ENCODE results near the gene CCS. TPM values are rescaled to one million over a fixed set of nuclear protein-coding genes. Genes with fewer than 3 reads are reported as not detected.
A peak's percentile ranks its signal among the peaks of the same experiment; 100 is the strongest.

The CCS gene
- total and polyA plus RNA-seq, 2 of the 4 experiments (the other 2 are of a cell fraction), result 20.1 to 53.0 TPM

GRCh38 chr11:66543263-66544107, 49.5 kb upstream of the CCS start:
- Histone ChIP-seq H4K8ac (ENCODE audit: low read depth in 2 of 2, low read length in 2 of 2) (peak overlapping the region in 1 of 2 experiments; percentile 51; a peak in 1 of 4 replicates), H2BK20ac (ENCODE audit: low read depth, low read length) (no peak overlapping the region), H3K27me3 (ENCODE audit: control insufficient read depth, insufficient read depth, low read length) (peaks cover 15% of the 10 kb centered on the region; the same call in 1 of the 2 replicates), H3K23ac (ENCODE audit: low read depth, low read length) (peak overlapping the region; percentile 66), H3K9me3 (ENCODE audit: control insufficient read depth, insufficient read depth, low read length) (no peaks in the 10 kb centered on the region), H3K9ac (ENCODE audit: low read depth, low read length) (peak overlapping the region; percentile 7; the same call in 1 of the 2 replicates), H3K56ac (ENCODE audit: extremely low read depth, insufficient read depth, low read length) (no peak overlapping the region), H3K18ac (ENCODE audit: low read depth, low read length) (no peak overlapping the region), H3K4me2 (ENCODE audit: low read depth, low read length) (peak overlapping the region; percentile 53), H3K27ac (ENCODE audit: insufficient read depth, low read length) (no peak overlapping the region), H2BK5ac (ENCODE audit: low read depth, low read length, poor library complexity, severe bottlenecking) (no peak overlapping the region), H3K79me1 (ENCODE audit: low read depth in 1 of 2, low read length in 2 of 2) (peaks cover 3 to 19% of the 10 kb centered on the region in 2 experiments; a peak in 2 of 4 replicates), H3K36me3 (ENCODE audit: control insufficient read depth, insufficient read depth, low read length) (peaks cover 23% of the 10 kb centered on the region; the same call in 1 of the 2 replicates), H2AK5ac (ENCODE audit: low read depth, low read length) (no peak overlapping the region), H2AFZ (replicated peaks; ENCODE audit: low read length, poor library complexity) (peak overlapping the region; percentile 77), H3K4me1 (ENCODE audit: control insufficient read depth, insufficient read depth, low read length) (peaks cover 6% of the 10 kb centered on the region), H4K91ac (ENCODE audit: insufficient read depth, low read depth, low read length) (no peak overlapping the region), H4K20me1 (ENCODE audit: insufficient read depth, low read length) (peaks cover 4% of the 10 kb centered on the region; the same call in 1 of the 2 replicates), H2AK9ac (replicated peaks; ENCODE audit: low read depth, low read length, poor library complexity) (peak overlapping the region; percentile 71), H3K4ac (ENCODE audit: low read depth, low read length) (peak overlapping the region; percentile 11; the same call in 1 of the 2 replicates), H3K9me1 (ENCODE audit: insufficient read depth, low read length) (peaks cover 5% of the 10 kb centered on the region; the same call in 1 of the 2 replicates), H3K4me3 (ENCODE audit: insufficient read depth, low read depth, low read length) (no peak overlapping the region), H2BK120ac (ENCODE audit: low read depth, low read length) (no peak overlapping the region), H2BK15ac (ENCODE audit: low read depth, low read length) (no peak overlapping the region), H3K14ac (replicated peaks; ENCODE audit: low read depth, low read length) (0 out of 2 replicates have a peak overlapping the region, but pooled peaks have one; percentile 2), H4K5ac (ENCODE audit: low read depth, low read length) (0 out of 2 replicates have a peak overlapping the region, but pooled peaks have one; percentile 18)
- dilution Hi-C loops (cut with HindIII; ENCODE audit: low sequenced_read_pairs, unreplicated experiment), result no loop called here
- DNase-seq (peak; percentile 57), ATAC-seq (ENCODE audit: low read depth) (peak; percentile 22)
- WGBS, 2 experiments (ENCODE audit: extremely low coverage in 2 of 2, insufficient read length in 1 of 2), result 24% methylated on average over 11 of the region's 26 CpGs; no CpG with 5 or more reads in 1 of the 2 experiments
- BruUV-seq (replicated peaks), result no TSS peak
- CTCF ChIA-PET, result no interaction called here
- intact Hi-C loops (cut with micrococcal nuclease), result loop anchor here (1.0 kb wide), 2 partner anchors 135 to 291 kb away; no protein-coding TSS in a partner anchor
- in situ Hi-C loops (cut with MboI; ENCODE audit: low sequenced_read_pairs), result no loop called here
- POLR2A ChIA-PET (ENCODE audit: unreplicated experiment), result no interaction called here
- TF ChIP-seq CEBPB (IDR thresholded peaks at IDR 0.05; ENCODE audit: low read depth, low read length) (no peak), MXI1 (IDR thresholded peaks at IDR 0.05; ENCODE audit: borderline replicate concordance, low read depth, low read length) (peak; percentile 34; the same call in 1 of the 2 replicates), RCOR1 (IDR thresholded peaks at IDR 0.05; ENCODE audit: insufficient replicate concordance, low read length) (no peak), NFE2L2 (IDR thresholded peaks at IDR 0.05; ENCODE audit: low read depth, low read length) (no peak), POLR2A (IDR thresholded peaks at IDR 0.05; ENCODE audit: low read depth, low read length) (no peak), MAFK (IDR thresholded peaks at IDR 0.05; ENCODE audit: low read depth, low read length) (no peak), FOS (IDR thresholded peaks at IDR 0.05; ENCODE audit: low read depth, low read length) (no peak), BHLHE40 (IDR thresholded peaks at IDR 0.05; ENCODE audit: low read depth, low read length) (no peak), MAZ (IDR thresholded peaks at IDR 0.05; ENCODE audit: borderline replicate concordance, low read depth, low read length) (no peak), SMC3 (IDR thresholded peaks at IDR 0.05; ENCODE audit: low read depth, low read length) (peak; percentile 61), CHD1 (IDR thresholded peaks at IDR 0.05; ENCODE audit: low read depth, low read length) (no peak)
- TF ChIP-seq, protein P1, sequence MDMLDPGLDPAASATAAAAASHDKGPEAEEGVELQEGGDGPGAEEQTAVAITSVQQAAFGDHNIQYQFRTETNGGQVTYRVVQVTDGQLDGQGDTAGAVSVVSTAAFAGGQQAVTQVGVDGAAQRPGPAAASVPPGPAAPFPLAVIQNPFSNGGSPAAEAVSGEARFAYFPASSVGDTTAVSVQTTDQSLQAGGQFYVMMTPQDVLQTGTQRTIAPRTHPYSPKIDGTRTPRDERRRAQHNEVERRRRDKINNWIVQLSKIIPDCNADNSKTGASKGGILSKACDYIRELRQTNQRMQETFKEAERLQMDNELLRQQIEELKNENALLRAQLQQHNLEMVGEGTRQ (IDR thresholded peaks at IDR 0.05; ENCODE audit: low read depth, low read length), result no peak
- TF ChIP-seq, protein P2, sequence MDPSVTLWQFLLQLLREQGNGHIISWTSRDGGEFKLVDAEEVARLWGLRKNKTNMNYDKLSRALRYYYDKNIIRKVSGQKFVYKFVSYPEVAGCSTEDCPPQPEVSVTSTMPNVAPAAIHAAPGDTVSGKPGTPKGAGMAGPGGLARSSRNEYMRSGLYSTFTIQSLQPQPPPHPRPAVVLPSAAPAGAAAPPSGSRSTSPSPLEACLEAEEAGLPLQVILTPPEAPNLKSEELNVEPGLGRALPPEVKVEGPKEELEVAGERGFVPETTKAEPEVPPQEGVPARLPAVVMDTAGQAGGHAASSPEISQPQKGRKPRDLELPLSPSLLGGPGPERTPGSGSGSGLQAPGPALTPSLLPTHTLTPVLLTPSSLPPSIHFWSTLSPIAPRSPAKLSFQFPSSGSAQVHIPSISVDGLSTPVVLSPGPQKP (IDR thresholded peaks at IDR 0.05; ENCODE audit: borderline replicate concordance, low read depth, low read length), result no peak

Measured in IMR-90 (cell line).